H1 (cell line): ENCODE data around the gene GADL1. TPM values are rescaled to one million over a fixed set of nuclear protein-coding genes. Genes with fewer than 3 reads are reported as not detected.

ENCODE experiments used
- ASH2L ChIP-seq: fragments of 200-600, 300-600 bp; sonication (generic); IDR thresholded peaks from one replicate; pipeline ENCODE4 v1.7.1; 2017; ENCODE audit warnings: low read length
- CHD7 ChIP-seq: fragments of 300-600 bp; sonication (generic); IDR thresholded peaks from 2 replicates; pipeline ENCODE4 v1.7.1; 2012; ENCODE audit warnings: low read length, moderate library complexity, mild to moderate bottlenecking, inconsistent platforms; ENCODE audit not compliant: insufficient replicate concordance
- KDM5A ChIP-seq: fragments of 200-600 bp; IDR thresholded peaks from 2 replicates; pipeline ENCODE4 v1.7.1; 2012; ENCODE audit warnings: mild to moderate bottlenecking, low read length, inconsistent platforms, mixed read lengths
- MAFK ChIP-seq: IDR thresholded peaks from 2 replicates; pipeline ENCODE4 v1.6.1; 2012; ENCODE audit warnings: low read depth, mild to moderate bottlenecking, improper control_type of control experiment, low read length
- SIN3A ChIP-seq, 2 experiments: IDR thresholded peaks in 1 of 2; conservative IDR thresholded peaks in 1 of 2; 2 replicates each; pipeline ENCODE4 v1.6.1; 2011 to 2012; ENCODE audit warnings: low read length in 2 of 2, improper control_type of control experiment in 1 of 2, low read depth in 1 of 2, mild to moderate bottlenecking in 1 of 2
- SIRT6 ChIP-seq: IDR thresholded peaks from one replicate; pipeline ENCODE4 v1.7.1; 2012; ENCODE audit warnings: low read length, inconsistent platforms
- TAF1 ChIP-seq: IDR thresholded peaks from 2 replicates; pipeline ENCODE4 v1.6.1; 2011; ENCODE audit warnings: mild to moderate bottlenecking, low read depth, low read length
- USF2 ChIP-seq: IDR thresholded peaks from 2 replicates; pipeline ENCODE4 v1.6.1; 2011; ENCODE audit warnings: low read length, improper control_type of control experiment
- polyA plus RNA-seq, 7 experiments: library from polyadenylated mRNA; depleted of rRNA in 3 of 7; stranded (reverse) in 5 of 7; unstranded in 2 of 7; fragments of >200 nt in 5 of 7; fragments of 200-250 nt in 2 of 7; gene quantifications; 1 replicate in 5 of 7; 2 replicates in 1 of 7; 4 replicates in 1 of 7; pipeline versions ENCODE4 v1.2.1 to v1.2.3, GENCODE V29; 2011 to 2013; ENCODE audit warnings: missing spikeins in 2 of 7, mixed read lengths in 2 of 7
- total RNA-seq: library from RNA; stranded (reverse); fragmentation: NEBNext Ultra II Directional; extraction: Animal tissue kit (Norgen Biotek cat#: 25700); gene quantifications from 2 replicates; pipeline ENCODE4 v1.2.1, GENCODE V29; 2021
- TF ChIP-seq, protein P1 (sequence below): IDR thresholded peaks from 2 replicates; pipeline ENCODE4 v1.6.1; 2012; ENCODE audit warnings: low read length, inconsistent platforms

GADL1 gene
- total and polyA plus RNA-seq, 2 of the 8 experiments (the other 6 are each of a cell fraction or from before 2014, with no cell fraction given): 0.03 to 0.30 TPM

DNA sequence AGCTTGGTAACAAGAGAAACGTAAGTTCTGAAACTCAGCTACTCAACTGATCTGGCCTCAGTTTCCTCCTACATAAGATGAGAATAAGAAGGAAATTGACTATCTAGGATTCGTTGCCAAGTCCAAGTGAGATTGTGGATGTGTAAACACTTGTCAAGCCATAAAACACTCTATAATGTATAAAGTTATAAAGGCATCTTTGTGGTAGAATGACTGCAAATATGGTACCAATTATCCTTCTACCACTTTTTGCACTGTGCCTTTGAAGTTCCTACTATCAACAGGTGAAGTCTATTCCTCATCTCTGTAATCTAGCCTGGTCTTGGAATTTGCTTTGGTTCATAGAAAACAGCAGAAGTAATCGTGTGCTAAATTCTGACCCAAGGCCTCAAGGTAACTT, 138.2 kb downstream of the GADL1 start (continued):
- TF ChIP-seq CHD7 (no peak), SIN3A (conservative IDR thresholded peaks at IDR 0.05 in 1 of 2, IDR thresholded peaks at IDR 0.05 in 1 of 2; ENCODE audit: low read depth in 1 of 2, low read length in 2 of 2) (no peak), ASH2L (no peak), TAF1 (no peak), KDM5A (no peak), MAFK (no peak), USF2 (no peak), SIRT6 (no peak)
- TF ChIP-seq, protein P1, sequence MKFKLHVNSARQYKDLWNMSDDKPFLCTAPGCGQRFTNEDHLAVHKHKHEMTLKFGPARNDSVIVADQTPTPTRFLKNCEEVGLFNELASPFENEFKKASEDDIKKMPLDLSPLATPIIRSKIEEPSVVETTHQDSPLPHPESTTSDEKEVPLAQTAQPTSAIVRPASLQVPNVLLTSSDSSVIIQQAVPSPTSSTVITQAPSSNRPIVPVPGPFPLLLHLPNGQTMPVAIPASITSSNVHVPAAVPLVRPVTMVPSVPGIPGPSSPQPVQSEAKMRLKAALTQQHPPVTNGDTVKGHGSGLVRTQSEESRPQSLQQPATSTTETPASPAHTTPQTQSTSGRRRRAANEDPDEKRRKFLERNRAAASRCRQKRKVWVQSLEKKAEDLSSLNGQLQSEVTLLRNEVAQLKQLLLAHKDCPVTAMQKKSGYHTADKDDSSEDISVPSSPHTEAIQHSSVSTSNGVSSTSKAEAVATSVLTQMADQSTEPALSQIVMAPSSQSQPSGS: no peak
